Type B pancreatic cell (in vitro differentiated cells): Measurements from ENCODE around the gene SQSTM1. TPM values are rescaled to one million over a fixed set of nuclear protein-coding genes. Genes with fewer than 3 reads are reported as not detected.
A peak's percentile ranks its signal among the peaks of the same experiment; 100 is the strongest.

Experiments
- DNase-seq: peaks from one replicate; pipeline ENCODE4 v3.0.0; 2021; ENCODE audit warnings: mixed read lengths; ENCODE audit not compliant: unreplicated experiment; ENCODE audit errors: extremely low spot score
- H3K27ac Mint-ChIP-seq: 2 replicates; pipeline ENCODE4 v1.8.0; 2021; ENCODE audit warnings: mild to moderate bottlenecking, mixed read lengths
- H3K27me3 Mint-ChIP-seq: 2 replicates; pipeline ENCODE4 v1.8.0; 2021; ENCODE audit warnings: mixed read lengths
- H3K36me3 Mint-ChIP-seq: 2 replicates; pipeline ENCODE4 v1.8.0; 2021; ENCODE audit warnings: mixed read lengths
- H3K4me1 Mint-ChIP-seq: one replicate; pipeline ENCODE4 v1.8.0; 2021; ENCODE audit warnings: mixed read lengths; ENCODE audit not compliant: unreplicated experiment
- H3K4me3 Mint-ChIP-seq: 2 replicates; pipeline ENCODE4 v1.8.0; 2021; ENCODE audit warnings: mild to moderate bottlenecking, mixed read lengths
- H3K9me3 Mint-ChIP-seq: 2 replicates; pipeline ENCODE4 v1.8.0; 2021; ENCODE audit warnings: mixed read lengths
- CTCF ChIP-seq: fragments of 200-600 bp; sonication (generic); conservative IDR thresholded peaks from 2 replicates; pipeline ENCODE4 v1.5.0; 2021; ENCODE audit warnings: antibody characterized with exemption, mild to moderate bottlenecking
- total RNA-seq: library from RNA; stranded (reverse); gene quantifications from 2 replicates; pipeline ENCODE4 v1.2.1, GENCODE V29; 2021; ENCODE audit warnings: low replicate concordance

Gene SQSTM1
- total RNA-seq, 1 donor from 2014 or later, result 133 TPM

GRCh38 chr5:179823937-179824744 is 3.4 kb downstream of the SQSTM1 start:
- Mint-ChIP-seq H3K27ac (peak overlapping the region; percentile 96), H3K4me1 (peaks cover 19% of the 10 kb centered on the region), H3K9me3 (no peaks in the 10 kb centered on the region), H3K4me3 (peak overlapping the region; percentile 62), H3K27me3 (no peaks in the 10 kb centered on the region), H3K36me3 (peaks cover 29% of the 10 kb centered on the region)
- no peak for DNase-seq
- no peak for TF ChIP-seq CTCF

- TF ChIP-seq CTCF, result no peak
- DNase-seq, result no peak
- Mint-ChIP-seq H3K36me3 (peaks cover 35% of the 10 kb centered on the region), H3K9me3 (no peaks in the 10 kb centered on the region), H3K27ac (peak overlapping the region; percentile 44), H3K4me3 (peak overlapping the region; percentile 62), H3K27me3 (no peaks in the 10 kb centered on the region), H3K4me1 (peaks cover 19% of the 10 kb centered on the region)
These were observed 4.0 kb downstream of the SQSTM1 start for GRCh38 chr5:179824745-179825112.

- DNase-seq, result no peak
- TF ChIP-seq CTCF, result no peak
- H3K9me3 Mint-ChIP-seq, result no peaks in the 10 kb centered on the region
- peaks cover 41% of the 10 kb centered on the region for H3K36me3 Mint-ChIP-seq
- H3K27me3 Mint-ChIP-seq, result no peaks in the 10 kb centered on the region
- H3K4me1 Mint-ChIP-seq, result peaks cover 15% of the 10 kb centered on the region
- H3K27ac Mint-ChIP-seq, result peak overlapping the region; percentile 44
- H3K4me3 Mint-ChIP-seq, result no peak overlapping the region
These were observed 5.0 kb downstream of the SQSTM1 start for GRCh38 chr5:179825655-179826182.

- no peak for TF ChIP-seq CTCF
- no peaks in the 10 kb centered on the region for H3K9me3 Mint-ChIP-seq
- H3K4me3 Mint-ChIP-seq, result no peak overlapping the region
- H3K4me1 Mint-ChIP-seq, result peaks cover 7% of the 10 kb centered on the region
- H3K27ac Mint-ChIP-seq, result peak overlapping the region; percentile 31
- H3K36me3 Mint-ChIP-seq, result peaks cover 42% of the 10 kb centered on the region
- no peaks in the 10 kb centered on the region for H3K27me3 Mint-ChIP-seq
- no peak for DNase-seq
These were observed 7.0 kb downstream of the SQSTM1 start for GRCh38 chr5:179827680-179828079.

- no peak for TF ChIP-seq CTCF
- Mint-ChIP-seq H3K27ac (no peak overlapping the region), H3K4me1 (peaks cover 3% of the 10 kb centered on the region), H3K4me3 (no peak overlapping the region), H3K36me3 (peaks cover 50% of the 10 kb centered on the region), H3K9me3 (no peaks in the 10 kb centered on the region), H3K27me3 (no peaks in the 10 kb centered on the region)
- DNase-seq, result no peak
These were observed 8.2 kb downstream of the SQSTM1 start for GRCh38 chr5:179828756-179829421.
